Fibroblast of skin of right quadriceps (primary cell): ENCODE results near the gene NANP.
"Not testable (repeated sequence)": the region's sequence is repeated elsewhere in the genome, so short reads cannot be mapped to it uniquely, and the experiment has no call there.

ENCODE experiments used
- DNase-seq: peaks from one replicate; pipeline ENCODE4 v3.0.0-alpha.2; 2013

NANP gene

GRCh38 chr20:25605148-25605547, 18.7 kb downstream of the NANP start:
- no peak for DNase-seq

- DNase-seq, result no peak
Observed at GRCh38 chr20:25604611-25605010, 19.2 kb downstream of the NANP start.

- DNase-seq, result not testable (repeated sequence)
Observed at GRCh38 chr20:25602914-25603309, 20.9 kb downstream of the NANP start.

- DNase-seq, result not testable (repeated sequence)
Observed at GRCh38 chr20:25602191-25602913, 21.5 kb downstream of the NANP start.

- DNase-seq, result no peak
Observed at GRCh38 chr20:25601659-25602058, 22.2 kb downstream of the NANP start.

- DNase-seq, result no peak
Observed at GRCh38 chr20:25600632-25601031, 23.2 kb downstream of the NANP start.

GRCh38 chr20:25592135-25592852, 31.5 kb downstream of the NANP start:
- no peak for DNase-seq

GRCh38 chr20:25590778-25591177, 33.0 kb downstream of the NANP start:
- not testable (repeated sequence) for DNase-seq

GRCh38 chr20:25588491-25588890, 35.3 kb downstream of the NANP start:
- DNase-seq, result no peak

- no peak for DNase-seq
Observed at GRCh38 chr20:25587536-25587935, 36.3 kb downstream of the NANP start.

- DNase-seq, result peak; percentile 15
Observed at GRCh38 chr20:25586877-25587276, 36.9 kb downstream of the NANP start.

GRCh38 chr20:25584905-25585704, 38.7 kb downstream of the NANP start, which contains the start of gene NINL:
Gene NINL, minus strand, starts transcription at chr20:25585531. Its CDS starts 58,944 bp downstream, at chr20:25526587.
- peak; percentile 75 for DNase-seq

GRCh38 chr20:25583607-25584006, 40.2 kb downstream of the NANP start:
- not testable (repeated sequence) for DNase-seq

GRCh38 chr20:25580711-25581110, 43.1 kb downstream of the NANP start:
- DNase-seq, result peak; percentile 15

- DNase-seq, result no peak
Observed at GRCh38 chr20:25579081-25579770, 44.6 kb downstream of the NANP start.

GRCh38 chr20:25576783-25577530, 46.9 kb downstream of the NANP start:
- no peak for DNase-seq

GRCh38 chr20:25574411-25574810, 49.4 kb downstream of the NANP start:
- peak; percentile 34 for DNase-seq

- DNase-seq, result peak; percentile 31
Observed at GRCh38 chr20:25573288-25574251, 50.2 kb downstream of the NANP start.

- DNase-seq, result no peak
Observed at GRCh38 chr20:25571817-25572216, 52.0 kb downstream of the NANP start.

- no peak for DNase-seq
Observed at GRCh38 chr20:25571240-25571639, 52.6 kb downstream of the NANP start.

GRCh38 chr20:25570148-25570530, 53.7 kb downstream of the NANP start:
- DNase-seq, result no peak
